ENCODE data around the gene ZDHHC14.

DNA sequence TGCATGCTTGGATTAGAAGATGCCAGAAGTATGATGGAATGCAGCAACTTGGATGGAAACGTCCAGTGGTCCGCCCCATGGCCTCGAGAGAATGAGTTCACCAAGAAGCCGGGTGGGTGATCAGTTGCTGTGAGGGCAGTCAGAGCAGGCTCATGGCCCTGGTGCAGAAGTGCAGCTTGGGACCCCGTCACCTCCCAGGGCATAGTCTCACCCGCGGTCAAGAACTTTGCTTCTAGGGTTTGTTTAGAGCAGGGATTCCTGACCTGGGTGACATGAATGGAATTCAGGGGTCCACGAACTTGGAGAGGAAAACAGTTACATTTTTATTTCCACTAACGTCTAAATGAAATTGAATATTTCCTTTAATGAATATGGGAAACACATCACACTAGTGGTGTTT, 225.5 kb downstream of the ZDHHC14 start:
- TF ChIP-seq ZFX (IDR thresholded peaks at IDR 0.05; ENCODE audit: borderline replicate concordance): no peak
- TF ChIP-seq, protein P1, sequence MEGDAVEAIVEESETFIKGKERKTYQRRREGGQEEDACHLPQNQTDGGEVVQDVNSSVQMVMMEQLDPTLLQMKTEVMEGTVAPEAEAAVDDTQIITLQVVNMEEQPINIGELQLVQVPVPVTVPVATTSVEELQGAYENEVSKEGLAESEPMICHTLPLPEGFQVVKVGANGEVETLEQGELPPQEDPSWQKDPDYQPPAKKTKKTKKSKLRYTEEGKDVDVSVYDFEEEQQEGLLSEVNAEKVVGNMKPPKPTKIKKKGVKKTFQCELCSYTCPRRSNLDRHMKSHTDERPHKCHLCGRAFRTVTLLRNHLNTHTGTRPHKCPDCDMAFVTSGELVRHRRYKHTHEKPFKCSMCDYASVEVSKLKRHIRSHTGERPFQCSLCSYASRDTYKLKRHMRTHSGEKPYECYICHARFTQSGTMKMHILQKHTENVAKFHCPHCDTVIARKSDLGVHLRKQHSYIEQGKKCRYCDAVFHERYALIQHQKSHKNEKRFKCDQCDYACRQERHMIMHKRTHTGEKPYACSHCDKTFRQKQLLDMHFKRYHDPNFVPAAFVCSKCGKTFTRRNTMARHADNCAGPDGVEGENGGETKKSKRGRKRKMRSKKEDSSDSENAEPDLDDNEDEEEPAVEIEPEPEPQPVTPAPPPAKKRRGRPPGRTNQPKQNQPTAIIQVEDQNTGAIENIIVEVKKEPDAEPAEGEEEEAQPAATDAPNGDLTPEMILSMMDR (IDR thresholded peaks at IDR 0.05): no peak

Measured in 22Rv1 (cell line).